Natural killer cell (primary cell): ENCODE data around the gene SSR2. TPM values are rescaled to one million over a fixed set of nuclear protein-coding genes. Genes with fewer than 3 reads are reported as not detected.

Experiments
- ATAC-seq, 3 donors: fragments of 150-1000 bp in 2 of 3; fragments of 200-7000 bp in 1 of 3; cut with Tn5 transposase; 1 replicate in 1 of 3; 2 replicates in 2 of 3; pipeline ENCODE4 v1.10.0; 2021; ENCODE audit warnings: mild to moderate bottlenecking in 2 of 3, moderate library complexity in 2 of 3
- DNase-seq, 2 donors: peaks; one replicate each; pipeline versions ENCODE4 v3.0.0 to v3.0.0-alpha.2; 2013 to 2021; ENCODE audit warnings: mixed read lengths in 1 of 2
- H3K27ac ChIP-seq: one replicate; pipeline ENCODE4 v1.5.1; 2013; ENCODE audit warnings: mild to moderate bottlenecking, low read length
- H3K27me3 ChIP-seq: one replicate; pipeline ENCODE4 v1.6.1; 2013; ENCODE audit warnings: low read length; ENCODE audit not compliant: control insufficient read depth, insufficient read depth
- H3K36me3 ChIP-seq: one replicate; pipeline ENCODE4 v1.6.1; 2013; ENCODE audit warnings: low read length; ENCODE audit not compliant: control insufficient read depth, insufficient read depth
- H3K4me1 ChIP-seq: one replicate; pipeline ENCODE4 v1.6.1; 2013; ENCODE audit warnings: low read length; ENCODE audit not compliant: control insufficient read depth, insufficient read depth
- H3K4me3 ChIP-seq: one replicate; pipeline ENCODE4 v1.5.1; 2013; ENCODE audit warnings: low read length
- H3K9me3 ChIP-seq: one replicate; pipeline ENCODE4 v1.6.1; 2013; ENCODE audit warnings: low read length; ENCODE audit not compliant: control insufficient read depth, insufficient read depth
- H3K27ac Mint-ChIP-seq, 2 donors: one replicate each; pipeline ENCODE4 v1.8.0; 2022; ENCODE audit warnings: mild to moderate bottlenecking in 2 of 2, mixed read lengths in 2 of 2, moderate library complexity in 1 of 2
- H3K27me3 Mint-ChIP-seq, 2 donors: one replicate each; pipeline ENCODE4 v1.8.0; 2022; ENCODE audit warnings: low read depth in 2 of 2, mixed read lengths in 2 of 2
- H3K36me3 Mint-ChIP-seq: one replicate; pipeline ENCODE4 v1.8.0; 2022; ENCODE audit warnings: mixed read lengths
- H3K4me1 Mint-ChIP-seq, 2 donors: one replicate each; pipeline ENCODE4 v1.8.0; 2022; ENCODE audit warnings: mixed read lengths in 2 of 2
- H3K4me3 Mint-ChIP-seq: one replicate; pipeline ENCODE4 v1.8.0; 2022; ENCODE audit warnings: mild to moderate bottlenecking, moderate library complexity, mixed read lengths
- H3K9me3 Mint-ChIP-seq, 2 donors: one replicate each; pipeline ENCODE4 v1.8.0; 2022; ENCODE audit warnings: mixed read lengths in 2 of 2
- CTCF ChIP-seq: fragments of 200-600 bp; IDR thresholded peaks from one replicate; pipeline ENCODE4 v1.8.0; 2022; ENCODE audit warnings: antibody characterized with exemption
- WGBS: methylation state at CpG from one replicate; pipeline ENCODE4 v1.1.7; 2013; ENCODE audit warnings: missing lambda C conversion rate; ENCODE audit not compliant: insufficient coverage; 5-methylcytosine and 5-hydroxymethylcytosine counted together
- intact Hi-C: fragments of 100-400 bp; cut with micrococcal nuclease; formaldehyde crosslinking; loops from one replicate; pipeline ENCODE4 v1.14.2; 2022
- total RNA-seq, 4 donors: library from RNA; stranded (reverse); fragments of 120-200 nt in 1 of 4; gene quantifications; one replicate each; pipeline versions ENCODE4 v1.2.3 to v1.2.4, GENCODE V29; 2013 to 2022

Gene SSR2
- total RNA-seq, 3 donors from 2014 or later (not counting 1 experiment from before 2014, with no cell fraction given): 209 to 215 (median 211) TPM

GRCh38 chr1:155973723-155974122, 47.0 kb downstream of the SSR2 start:
- Mint-ChIP-seq H3K9me3 (no peaks in the 10 kb centered on the region), H3K27ac (peak overlapping the region; percentile 90 to 94), H3K4me1 (peaks cover 88 to 91% of the 10 kb centered on the region in 2 donors), H3K4me3 (peak overlapping the region; percentile 92), H3K27me3 (no peaks in the 10 kb centered on the region), H3K36me3 (no peaks in the 10 kb centered on the region)
- ATAC-seq (no peak), DNase-seq (peak in 1 of 2 donors; percentile 5)
- intact Hi-C loops: no loop called here
- Histone ChIP-seq H3K27me3 (no peaks in the 10 kb centered on the region), H3K9me3 (no peaks in the 10 kb centered on the region), H3K27ac (peak overlapping the region; percentile 79), H3K36me3 (peaks cover 8% of the 10 kb centered on the region), H3K4me3 (no peak overlapping the region), H3K4me1 (peaks cover 83% of the 10 kb centered on the region)
- TF ChIP-seq CTCF: no peak
- WGBS: 89% methylated on average over 2 of the region's 3 CpGs

- no peaks in the 10 kb centered on the region for H3K27me3 ChIP-seq
- peak in 1 of 2 donors; percentile 3 for DNase-seq
- intact Hi-C loops: no loop called here
Observed at GRCh38 chr1:155971910-155972809, 48.6 kb downstream of the SSR2 start.

GRCh38 chr1:155970531-155971167, 50.1 kb downstream of the SSR2 start:
- WGBS: 20% methylated on average over 11 of the region's 11 CpGs
- Histone ChIP-seq H3K36me3 (peaks cover 38% of the 10 kb centered on the region), H3K27ac (peak overlapping the region; percentile 50), H3K4me3 (no peak overlapping the region), H3K4me1 (peaks cover 99% of the 10 kb centered on the region), H3K27me3 (no peaks in the 10 kb centered on the region), H3K9me3 (no peaks in the 10 kb centered on the region)
- ATAC-seq (peak; percentile 54 to 82 (median 69)), DNase-seq (peak in 1 of 2 donors; percentile 38)
- peak overlapping the region; percentile 73 for H3K4me3 Mint-ChIP-seq
- intact Hi-C loops: no loop called here
- H3K36me3 Mint-ChIP-seq: no peaks in the 10 kb centered on the region
- no peaks in the 10 kb centered on the region for H3K27me3 Mint-ChIP-seq
- TF ChIP-seq CTCF: no peak
- H3K27ac Mint-ChIP-seq: peak overlapping the region; percentile 89 to 90
- peaks cover 94 to 99% of the 10 kb centered on the region in 2 donors for H3K4me1 Mint-ChIP-seq
- H3K9me3 Mint-ChIP-seq: no peaks in the 10 kb centered on the region

More at GRCh38 chr1:155971910-155972809, 48.6 kb downstream of the SSR2 start:
- peak overlapping the region; percentile 89 to 90 for H3K27ac Mint-ChIP-seq
- H3K36me3 Mint-ChIP-seq: no peaks in the 10 kb centered on the region
- peaks cover 99 to 100% of the 10 kb centered on the region in 2 donors for H3K4me1 Mint-ChIP-seq
- 79% methylated on average over 9 of the region's 9 CpGs for whole genome bisulfite sequencing
- peak overlapping the region; percentile 24 for H3K27ac ChIP-seq
- no peak for ATAC-seq
- H3K4me3 ChIP-seq: no peak overlapping the region
- no peak for TF ChIP-seq CTCF
- no peaks in the 10 kb centered on the region for H3K9me3 Mint-ChIP-seq
- H3K27me3 Mint-ChIP-seq: no peaks in the 10 kb centered on the region
- peaks cover 97% of the 10 kb centered on the region for H3K4me1 ChIP-seq
- H3K36me3 ChIP-seq: peaks cover 23% of the 10 kb centered on the region
- H3K4me3 Mint-ChIP-seq: peak overlapping the region; percentile 92
- H3K9me3 ChIP-seq: no peaks in the 10 kb centered on the region
